NCI-H510A (cell line): ENCODE measurements around the gene PRPH.
"Not testable (repeated sequence)": the region's sequence is repeated elsewhere in the genome, so short reads cannot be mapped to it uniquely, and the experiment has no call there.

ENCODE experiments used
- DNase-seq: peaks from one replicate; lab custom pipeline; 2025; lab: John Stamatoyannopoulos, UW

The PRPH gene

DNA sequence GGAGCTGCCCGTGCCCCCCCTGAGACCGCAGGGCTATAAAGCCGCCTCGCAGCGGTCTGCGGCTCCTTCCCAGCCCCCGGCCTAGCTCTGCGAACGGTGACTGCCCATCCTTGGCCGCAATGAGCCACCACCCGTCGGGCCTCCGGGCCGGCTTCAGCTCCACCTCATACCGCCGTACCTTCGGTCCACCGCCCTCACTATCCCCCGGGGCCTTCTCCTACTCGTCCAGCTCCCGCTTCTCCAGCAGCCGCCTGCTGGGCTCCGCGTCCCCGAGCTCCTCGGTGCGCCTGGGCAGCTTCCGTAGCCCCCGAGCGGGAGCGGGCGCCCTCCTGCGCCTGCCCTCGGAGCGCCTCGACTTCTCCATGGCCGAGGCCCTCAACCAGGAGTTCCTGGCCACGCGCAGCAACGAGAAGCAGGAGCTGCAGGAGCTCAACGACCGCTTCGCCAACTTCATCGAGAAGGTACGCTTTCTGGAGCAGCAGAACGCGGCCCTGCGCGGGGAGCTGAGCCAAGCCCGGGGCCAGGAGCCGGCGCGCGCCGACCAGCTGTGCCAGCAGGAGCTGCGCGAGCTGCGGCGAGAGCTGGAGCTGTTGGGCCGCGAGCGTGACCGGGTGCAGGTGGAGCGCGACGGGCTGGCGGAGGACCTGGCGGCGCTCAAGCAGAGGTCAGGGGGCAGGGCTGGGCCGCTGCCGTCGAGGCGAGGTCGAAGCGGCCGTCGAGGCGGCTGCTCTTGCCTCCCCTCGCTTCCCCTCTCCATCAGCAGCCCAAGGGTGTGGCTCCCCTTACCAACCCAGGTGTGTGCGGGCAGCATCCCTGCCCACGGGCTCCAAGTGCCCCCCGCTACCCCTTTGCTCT is at the start of gene PRPH:
PRPH (plus strand) TSS at position 66 of the 855 bp plus-strand sequence; CDS start at position 120, 54 bp downstream.
- DNase-seq: no peak

DNA sequence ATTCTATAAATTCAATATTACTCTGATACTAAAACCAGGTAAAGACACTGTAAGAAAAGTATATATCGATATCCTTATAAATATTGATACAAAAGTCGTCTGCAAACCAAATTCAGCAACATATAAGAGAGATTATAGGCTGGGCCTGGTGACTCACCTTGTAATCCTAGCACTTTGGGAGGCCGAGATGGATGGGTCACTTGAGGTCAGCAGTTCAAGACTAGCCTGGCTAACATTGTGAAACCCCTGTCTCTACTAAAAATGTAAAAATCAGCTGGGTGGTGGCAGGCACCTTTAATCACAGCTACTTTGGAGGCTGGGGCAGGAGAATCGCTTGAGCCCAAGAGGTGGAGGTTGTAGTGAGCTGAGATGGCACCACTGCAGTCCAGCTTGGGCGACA is 43.6 kb upstream of the PRPH start:
- DNase-seq: no peak

DNA sequence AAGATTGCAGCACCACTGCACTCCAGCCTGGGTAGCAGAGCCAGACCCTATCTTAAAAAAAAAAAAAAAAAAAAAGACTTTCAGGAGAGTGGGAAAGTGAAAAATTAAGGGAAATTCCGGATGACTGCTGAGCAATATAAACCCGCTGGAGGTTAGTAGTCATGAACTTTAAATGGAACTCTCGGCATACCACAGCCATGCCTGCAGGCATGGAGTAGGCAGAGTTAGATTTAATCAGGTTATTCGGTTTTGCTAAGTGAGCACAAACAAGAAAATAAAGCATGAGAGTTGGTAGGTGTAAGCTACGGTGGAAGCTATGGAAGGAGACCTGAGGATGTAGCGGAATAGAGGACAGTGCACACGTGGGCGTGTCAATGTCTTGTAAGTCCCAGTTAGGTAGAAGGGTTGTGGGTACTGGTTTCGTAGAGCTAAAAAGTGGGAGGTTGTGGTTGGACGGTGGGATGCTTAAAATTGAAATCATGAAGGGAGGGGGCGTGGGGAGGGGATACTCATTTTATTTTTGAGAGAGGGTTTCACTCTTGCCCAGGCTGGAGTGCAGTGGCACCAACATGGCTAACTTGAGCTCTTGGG is 41.8 kb upstream of the PRPH start:
- DNase-seq: no peak

DNA sequence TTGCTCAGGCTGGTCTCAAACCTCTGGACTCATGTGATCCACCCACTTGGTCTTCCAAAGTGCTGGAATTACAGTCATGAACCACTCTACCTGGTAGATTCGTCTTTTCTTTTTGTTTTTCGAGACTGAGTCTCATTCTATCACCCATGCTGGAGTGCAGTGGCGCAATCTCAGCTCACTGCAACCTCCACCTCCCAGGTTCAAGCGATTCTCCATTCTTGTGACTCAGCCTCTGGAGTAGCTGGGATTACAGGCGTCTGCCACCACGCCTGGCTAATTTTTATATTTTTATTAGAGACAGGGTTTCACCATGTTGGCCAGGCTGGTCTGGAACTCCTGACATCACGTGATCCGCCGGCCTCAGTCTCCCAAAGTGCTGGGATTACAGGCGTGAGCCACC is 39.5 kb upstream of the PRPH start:
- not testable (repeated sequence) for DNase-seq

DNA sequence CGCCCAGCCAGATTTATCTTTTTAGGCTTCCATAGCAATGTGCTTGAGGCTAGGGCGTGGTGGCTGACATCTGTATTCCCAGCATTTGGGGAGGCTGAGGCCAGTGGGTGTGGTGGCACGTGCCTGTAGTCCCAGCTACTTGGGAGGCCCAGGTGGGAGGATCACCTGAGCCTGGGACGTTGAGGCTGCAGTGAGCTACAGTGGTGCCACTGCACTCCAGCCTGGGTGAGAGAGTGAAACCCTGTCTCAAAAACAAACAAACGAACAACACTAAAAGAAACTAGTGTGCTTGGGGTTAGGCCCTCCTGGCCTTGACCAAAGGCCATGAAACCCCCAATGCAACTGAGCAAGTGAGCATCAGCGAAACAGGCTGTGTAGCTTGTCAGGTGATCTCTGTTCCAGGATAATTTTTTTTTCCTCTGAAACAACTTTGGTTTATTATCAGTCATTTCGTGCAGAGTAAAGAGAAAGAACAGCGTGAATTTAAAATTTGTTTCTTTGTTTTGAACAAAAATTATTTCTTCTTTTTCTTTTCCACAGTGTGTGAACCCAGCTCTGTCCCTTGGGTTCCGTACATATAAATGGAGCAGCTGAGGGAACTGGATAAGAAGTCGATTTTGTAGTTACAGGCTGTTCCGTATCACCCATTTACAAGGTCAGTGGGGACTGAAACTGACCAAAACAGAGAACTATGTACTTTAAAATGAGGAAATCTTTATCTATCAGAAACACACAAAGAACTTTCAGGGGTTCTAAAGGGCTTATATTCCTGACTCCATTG is 38.9 kb upstream of the PRPH start:
- no peak for DNase-seq

DNA sequence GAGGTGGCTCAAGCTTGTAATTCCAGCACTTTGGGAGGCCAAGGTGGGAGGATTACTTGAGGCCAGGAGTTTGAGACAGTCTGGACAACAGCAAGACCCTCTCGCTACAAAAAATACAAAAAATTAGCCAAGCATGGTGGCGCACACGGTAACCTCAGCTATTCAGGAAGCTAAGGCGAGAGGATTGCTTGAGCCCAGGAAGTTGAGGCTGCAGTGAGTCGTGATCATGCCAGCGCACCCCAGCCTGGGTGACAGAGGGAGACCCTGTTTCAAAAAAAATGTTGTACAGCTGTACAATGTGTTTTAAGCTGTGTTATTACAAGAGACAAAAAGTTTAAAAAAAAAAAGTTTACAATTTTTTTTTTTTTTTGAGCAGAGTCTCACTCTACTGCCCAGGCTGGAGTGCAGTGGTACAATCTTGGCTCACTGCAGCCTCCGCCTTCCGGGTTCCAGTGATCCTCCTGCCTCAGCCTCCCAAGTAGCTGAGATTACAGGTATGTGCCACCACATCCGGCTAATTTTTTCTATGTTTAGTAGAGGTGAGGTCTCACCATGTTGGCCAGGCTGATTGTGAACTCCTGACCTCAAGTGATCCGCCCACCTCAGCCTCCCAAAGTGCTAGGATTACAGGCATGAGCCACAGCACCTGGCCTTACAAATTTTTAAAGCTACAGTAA is 37.3 kb upstream of the PRPH start:
- DNase-seq: not testable (repeated sequence)

DNA sequence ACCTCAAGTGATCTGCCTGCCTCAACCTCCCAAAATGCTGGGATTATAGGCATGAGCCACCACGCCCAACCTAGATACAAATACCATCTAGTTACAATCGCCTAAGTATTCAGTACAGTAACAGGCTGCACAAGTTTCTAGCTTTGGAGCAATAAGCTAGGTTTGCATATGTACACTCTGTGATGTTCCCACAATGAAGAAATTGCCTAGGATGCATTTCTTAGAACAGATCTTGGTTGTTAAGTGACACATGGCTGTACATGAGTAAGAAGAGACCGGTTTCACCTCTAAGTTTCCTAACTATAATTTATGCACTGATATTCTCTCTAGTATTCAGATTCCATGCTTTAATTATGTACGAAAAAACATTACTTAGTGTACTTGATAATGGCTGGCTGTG is 35.5 kb upstream of the PRPH start:
- DNase-seq: no peak

DNA sequence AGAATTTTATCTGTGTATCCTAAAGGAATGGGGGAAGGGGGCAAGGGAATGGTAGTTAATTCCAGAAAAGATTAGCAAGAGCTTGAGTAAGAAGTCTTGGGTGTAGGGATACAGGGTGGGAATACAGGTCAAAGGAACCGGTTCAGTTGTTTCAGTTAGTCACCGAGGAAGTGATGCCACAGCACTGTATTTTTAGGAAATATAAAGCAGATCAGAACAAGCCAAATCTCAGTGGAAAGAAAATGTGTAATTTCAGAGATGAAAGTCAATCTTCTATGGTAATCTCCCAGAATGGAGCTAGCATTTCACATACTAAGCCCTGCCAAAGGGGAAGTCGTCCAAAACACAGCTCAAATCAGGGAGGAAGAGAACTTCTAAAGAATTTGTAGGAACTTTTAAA is 34.8 kb upstream of the PRPH start:
- DNase-seq: no peak

DNA sequence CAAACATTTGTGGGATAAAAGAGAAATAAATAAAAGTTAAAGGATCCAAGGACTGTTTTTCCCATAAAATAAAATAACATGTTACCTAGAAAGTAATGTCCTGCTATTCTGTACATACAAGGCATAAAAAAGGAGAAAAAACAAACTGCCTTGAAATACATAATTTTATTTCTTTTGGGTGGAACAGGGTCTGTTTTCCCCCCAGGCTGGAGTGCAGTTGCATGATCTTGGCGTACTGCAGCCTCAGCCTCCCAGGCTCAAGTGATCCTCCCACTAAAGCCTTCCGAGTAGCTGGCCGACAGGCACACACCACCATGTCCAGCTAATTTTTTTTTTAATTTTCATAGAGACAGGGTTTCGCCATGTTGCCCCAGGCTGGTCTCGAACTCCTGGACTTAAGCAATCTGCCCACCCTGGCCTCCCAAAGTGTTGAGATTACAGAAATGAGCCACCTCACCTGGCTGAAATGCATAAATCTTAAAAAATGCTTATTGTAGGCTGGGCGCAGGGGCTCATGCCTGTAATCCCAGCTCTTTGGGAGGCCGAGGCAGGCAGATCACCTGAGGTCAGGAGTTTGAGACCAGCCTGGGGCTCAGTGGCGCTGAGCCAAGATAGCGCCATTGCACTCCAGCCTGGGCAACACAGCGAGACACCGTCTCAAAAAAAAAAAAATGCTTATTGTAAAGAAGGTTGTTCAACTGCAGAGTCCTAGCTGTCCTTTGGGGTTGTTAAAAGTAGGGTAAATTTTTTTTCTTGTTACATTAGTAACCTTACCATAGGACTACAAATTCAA is 34.2 kb upstream of the PRPH start:
- DNase-seq: no peak

DNA sequence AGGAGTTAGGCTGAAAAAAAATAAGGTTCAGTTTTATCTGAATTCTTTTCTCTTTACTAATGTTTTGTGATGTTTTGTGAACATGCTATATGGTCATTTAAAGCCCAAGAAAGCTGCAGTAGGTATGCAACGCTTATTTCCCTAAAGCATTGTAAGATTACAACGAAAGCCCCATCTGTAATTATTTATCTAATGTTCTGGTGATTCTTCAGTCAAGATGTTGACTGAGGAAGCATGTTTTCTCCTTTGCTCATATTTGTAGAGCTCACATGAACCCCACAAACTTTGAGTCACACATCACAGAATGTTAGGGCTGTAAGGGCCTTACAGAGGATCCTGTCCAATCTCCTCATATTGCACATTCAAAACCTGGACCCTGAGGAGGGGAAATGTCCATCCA is 33.2 kb upstream of the PRPH start:
- DNase-seq: no peak

DNA sequence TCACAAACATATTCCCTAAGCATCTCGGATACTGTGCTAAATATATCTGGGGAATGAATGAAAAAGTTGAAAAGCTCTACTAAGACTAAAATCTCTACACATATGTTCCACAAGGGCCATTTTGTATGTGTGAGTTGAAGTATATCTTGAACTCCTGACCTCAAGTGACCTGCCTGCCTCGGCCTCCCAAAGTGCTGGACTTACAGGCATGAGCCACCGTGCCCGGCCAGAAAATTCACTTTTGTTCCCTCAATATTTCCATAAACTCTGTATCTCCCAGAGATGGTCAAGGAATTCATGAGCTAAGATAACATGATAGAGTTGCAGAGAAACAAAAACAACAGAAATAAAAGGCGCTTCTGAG is 31.6 kb upstream of the PRPH start:
- no peak for DNase-seq

DNA sequence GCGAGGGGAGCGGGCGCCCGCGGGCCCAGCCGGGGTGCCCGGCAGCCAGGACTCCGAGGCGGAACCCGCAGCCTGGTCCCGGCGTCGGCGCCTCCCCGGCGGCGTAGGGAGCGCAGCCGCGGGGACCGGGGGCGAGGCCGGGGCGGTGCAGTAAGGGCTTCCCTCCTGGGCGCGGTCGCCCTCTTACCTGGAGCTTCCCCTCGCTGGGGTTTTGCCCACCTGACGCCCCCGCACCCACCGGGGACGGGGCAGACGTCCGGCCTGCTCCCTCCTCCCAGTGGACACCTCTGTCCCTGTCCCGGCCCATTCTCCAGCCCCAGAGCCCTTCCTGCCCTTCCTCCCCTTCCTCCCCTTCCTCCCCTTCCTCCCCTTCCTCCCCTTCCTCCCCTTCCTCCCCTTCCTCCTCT is 30.5 kb upstream of the PRPH start:
- peak; percentile 61 for DNase-seq

DNA sequence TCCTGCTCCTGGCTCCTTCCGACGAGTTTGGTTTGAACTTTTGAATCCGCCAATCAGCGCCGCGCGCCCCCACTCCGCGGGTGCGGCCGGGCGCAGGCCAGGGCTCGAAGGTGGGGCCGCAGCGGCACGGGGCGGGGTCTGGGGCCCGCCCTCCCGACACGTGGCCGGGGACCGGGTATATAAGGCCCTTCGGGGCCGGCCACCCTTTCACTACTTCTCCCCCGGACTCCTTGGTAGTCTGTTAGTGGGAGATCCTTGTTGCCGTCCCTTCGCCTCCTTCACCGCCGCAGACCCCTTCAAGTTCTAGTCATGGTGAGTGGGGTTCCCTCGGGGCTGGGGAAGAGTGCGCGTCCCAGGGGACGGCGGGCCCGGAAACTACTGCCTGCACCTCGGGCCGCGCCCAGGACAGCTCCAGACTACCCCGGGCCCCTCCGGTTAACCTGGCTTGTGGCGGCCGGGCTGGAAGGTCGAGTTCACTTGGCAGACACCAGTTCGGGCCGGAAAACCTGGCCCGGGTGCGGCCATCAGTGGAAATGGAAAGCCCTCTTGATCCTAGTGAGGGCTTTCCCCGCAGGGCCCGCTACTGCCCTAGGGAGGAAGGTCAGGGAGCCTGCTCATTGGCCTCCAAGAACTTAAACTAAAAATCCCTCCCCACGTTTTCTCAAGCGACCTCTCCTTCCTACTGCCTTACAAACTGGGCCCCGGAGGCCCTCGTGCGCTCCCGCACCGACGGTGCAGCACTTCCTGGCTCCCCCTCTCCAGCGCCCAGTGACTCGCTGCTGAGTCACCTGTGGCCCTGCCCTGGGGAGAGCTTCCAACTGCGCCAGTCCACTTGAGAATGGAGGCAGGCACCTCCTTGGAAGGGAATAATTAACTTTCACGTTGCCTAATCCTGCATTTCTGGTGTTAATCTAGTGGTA is 29.8 kb upstream of the PRPH start, which contains the start of gene TUBA1C:
TUBA1C (plus strand) TSS at position 210 of the 920 bp plus-strand sequence; CDS start at position 310, 100 bp downstream.
- peak; percentile 89 for DNase-seq

DNA sequence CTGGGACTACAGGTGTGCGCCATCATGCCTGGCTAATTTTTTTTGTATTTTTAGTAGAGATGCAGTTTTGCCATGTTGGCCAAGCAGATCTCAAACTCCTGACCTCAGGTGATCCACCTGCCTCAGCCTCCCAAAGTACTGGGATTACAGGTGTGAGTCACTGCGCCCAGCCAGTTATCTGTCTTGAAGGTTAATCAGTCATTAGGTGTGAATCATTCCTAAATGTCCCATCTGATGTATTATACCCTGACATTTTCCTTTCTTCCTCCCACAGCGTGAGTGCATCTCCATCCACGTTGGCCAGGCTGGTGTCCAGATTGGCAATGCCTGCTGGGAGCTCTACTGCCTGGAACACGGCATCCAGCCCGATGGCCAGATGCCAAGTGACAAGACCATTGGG is 25.8 kb upstream of the PRPH start:
- DNase-seq: not testable (repeated sequence)

DNA sequence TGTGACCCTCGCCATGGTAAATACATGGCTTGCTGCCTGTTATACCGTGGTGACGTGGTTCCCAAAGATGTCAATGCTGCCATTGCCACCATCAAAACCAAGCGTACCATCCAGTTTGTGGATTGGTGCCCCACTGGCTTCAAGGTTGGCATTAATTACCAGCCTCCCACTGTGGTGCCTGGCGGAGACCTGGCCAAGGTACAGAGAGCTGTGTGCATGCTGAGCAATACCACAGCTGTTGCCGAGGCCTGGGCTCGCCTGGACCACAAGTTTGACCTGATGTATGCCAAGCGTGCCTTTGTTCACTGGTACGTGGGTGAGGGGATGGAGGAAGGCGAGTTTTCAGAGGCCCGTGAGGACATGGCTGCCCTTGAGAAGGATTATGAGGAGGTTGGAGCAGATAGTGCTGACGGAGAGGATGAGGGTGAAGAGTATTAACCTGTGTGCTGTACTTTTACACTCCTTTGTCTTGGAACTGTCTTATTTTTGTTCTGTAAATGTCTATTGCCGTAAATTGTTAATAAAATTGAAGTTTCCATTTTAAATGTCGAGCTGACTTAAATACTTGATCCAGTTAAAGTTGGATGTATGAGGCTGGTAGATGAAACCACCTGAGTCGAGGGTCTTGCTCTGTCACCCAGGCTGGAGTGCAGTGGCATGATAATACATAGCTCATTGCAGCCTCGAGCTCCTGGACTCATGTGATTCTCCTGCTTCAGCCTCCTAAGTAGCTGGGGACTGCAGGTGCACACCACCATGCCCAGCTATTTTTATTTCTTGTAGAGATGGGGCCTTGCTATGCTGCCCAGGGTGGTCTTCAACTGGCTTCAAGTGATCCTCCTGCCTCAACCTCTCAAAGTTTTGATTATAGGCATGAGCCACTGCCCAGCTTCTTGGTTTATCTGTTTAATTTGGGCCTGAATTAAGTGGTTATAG is 21.9 kb upstream of the PRPH start:
- DNase-seq: no peak

DNA sequence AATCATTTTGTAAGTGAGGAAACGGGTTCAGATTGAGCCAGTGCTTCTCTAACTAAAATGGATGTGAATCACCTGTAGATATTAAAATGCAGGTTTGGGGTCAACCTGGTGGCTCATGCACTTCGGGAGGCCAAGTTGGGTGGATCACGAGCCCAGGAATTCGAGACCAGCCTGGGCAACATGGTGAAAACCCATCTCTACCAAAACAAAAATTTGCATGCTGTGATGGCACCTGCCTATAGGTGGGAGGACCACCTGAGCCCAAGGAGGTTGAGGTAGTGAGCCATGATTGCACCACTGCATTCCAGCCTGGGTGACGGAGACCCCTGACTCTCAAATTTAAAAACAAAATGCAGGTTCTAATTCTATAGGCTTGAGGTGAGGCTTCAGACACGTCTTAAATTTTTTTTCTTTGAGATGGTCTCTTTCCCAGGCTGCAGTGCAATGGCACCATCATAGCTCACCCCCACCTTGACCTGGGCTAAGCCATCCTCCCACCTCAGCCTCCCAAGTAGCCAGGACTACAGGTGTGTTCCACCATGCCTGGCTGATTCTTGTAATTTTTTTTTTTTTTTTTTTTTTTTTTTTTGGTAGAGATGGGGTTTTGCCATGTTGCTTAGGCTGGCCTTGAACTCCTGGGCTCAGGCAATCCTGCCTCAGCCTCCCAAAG is 21.1 kb upstream of the PRPH start:
- no peak for DNase-seq

DNA sequence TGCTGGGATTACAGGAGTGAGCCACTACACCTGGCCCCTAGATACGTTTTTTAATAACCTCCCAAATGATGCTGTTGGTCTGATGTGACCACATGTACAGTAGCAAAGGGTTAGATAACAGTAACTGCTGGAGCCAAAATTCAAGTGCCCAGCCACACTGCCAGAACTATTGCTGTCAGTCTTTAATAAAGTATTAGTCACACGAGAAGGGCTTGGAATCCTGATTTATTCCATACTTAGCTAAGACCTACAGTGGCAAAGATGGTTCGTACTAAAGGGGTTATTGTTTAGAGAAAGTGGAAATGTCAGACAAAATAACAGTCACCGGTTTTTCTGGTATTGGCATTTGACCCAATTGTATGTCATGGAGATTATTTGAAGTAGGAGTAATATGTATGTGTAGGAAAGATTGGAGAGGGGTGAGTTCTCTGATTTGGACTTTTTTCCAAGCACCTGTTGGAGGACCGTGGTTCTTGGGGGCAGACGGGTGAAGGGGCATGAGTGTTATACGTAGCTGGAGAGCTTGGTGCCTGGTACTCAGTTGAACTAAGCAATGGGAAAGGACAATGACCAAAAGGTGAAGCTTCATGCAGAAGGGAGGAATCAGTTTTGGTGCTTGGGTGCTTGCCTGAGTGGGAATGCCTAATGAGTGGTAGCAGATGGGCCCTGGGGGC is 20.4 kb upstream of the PRPH start:
- no peak for DNase-seq
